ENCODE results near the gene C5orf46. TPM values are rescaled to one million over a fixed set of nuclear protein-coding genes. Genes with fewer than 3 reads are reported as not detected.
A peak's percentile ranks its signal among the peaks of the same experiment; 100 is the strongest.
"Not testable (repeated sequence)": the region's sequence is repeated elsewhere in the genome, so short reads cannot be mapped to it uniquely, and the experiment has no call there.

Gene C5orf46
- not detected in 2 replicates for total RNA-seq (2014; rRNA removed)
- 0.68 TPM for polyA plus RNA-seq (2012)

DNA sequence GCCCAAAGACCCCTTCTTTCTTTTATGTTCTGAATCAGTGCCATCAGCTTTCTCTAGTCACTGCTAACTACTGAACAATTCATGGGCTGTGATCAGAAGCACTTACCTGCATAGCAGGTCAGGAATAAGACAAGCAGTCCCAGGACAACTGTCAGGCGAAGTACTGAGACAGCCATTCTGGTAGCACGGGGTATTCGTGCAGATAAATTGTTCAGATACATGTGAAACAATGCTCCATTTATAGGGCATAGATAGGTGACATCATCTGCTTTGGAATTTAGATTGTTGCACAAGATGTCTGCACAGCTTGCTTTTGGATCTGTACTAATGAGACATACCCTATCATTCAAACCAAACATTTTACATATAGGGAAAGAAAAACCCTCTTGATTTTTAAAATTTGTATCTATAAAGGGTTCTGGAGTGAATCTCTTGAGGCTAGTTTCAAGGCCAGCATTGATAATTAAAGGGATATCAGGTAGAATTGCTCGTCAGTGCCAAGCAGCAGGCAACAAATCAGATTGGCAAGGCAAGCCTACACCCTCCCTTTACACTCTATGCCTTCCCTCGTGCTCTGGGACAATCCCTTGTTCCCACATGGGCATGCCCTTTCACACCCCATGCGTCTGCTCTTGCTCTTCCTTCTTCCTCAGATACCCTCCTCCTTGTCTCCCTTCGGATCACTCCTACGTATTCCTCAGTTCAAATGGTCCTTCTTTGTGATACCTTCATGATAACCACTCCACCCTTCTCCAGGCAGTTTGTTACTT is at the start of gene C5orf46:
Gene C5orf46, minus strand, starts transcription at position 213 of the 770 bp plus-strand sequence. Its CDS starts 37 bp downstream, at position 176.
- DNase-seq (ENCODE audit: low read depth): no peak

DNA sequence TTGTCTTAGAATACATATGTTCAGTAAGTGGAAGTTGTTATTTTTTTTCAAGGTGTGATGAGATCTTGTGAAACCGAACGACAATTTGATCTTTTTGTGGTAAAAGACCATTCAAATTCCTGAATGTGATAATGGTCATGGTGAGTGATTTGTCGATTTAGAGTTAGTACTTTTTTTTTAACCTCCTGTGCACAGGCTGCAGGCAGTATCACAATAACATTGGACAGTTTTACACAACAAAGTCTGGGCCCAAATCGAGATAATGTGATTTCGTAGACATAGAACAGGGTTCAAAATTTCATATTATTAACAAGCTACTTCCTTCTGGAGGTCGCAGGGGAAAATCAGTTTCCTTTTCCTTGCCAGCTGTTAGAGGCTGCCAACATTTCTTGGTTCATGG is 48.6 kb upstream of the C5orf46 start:
- DNase-seq (ENCODE audit: low read depth): no peak

DNA sequence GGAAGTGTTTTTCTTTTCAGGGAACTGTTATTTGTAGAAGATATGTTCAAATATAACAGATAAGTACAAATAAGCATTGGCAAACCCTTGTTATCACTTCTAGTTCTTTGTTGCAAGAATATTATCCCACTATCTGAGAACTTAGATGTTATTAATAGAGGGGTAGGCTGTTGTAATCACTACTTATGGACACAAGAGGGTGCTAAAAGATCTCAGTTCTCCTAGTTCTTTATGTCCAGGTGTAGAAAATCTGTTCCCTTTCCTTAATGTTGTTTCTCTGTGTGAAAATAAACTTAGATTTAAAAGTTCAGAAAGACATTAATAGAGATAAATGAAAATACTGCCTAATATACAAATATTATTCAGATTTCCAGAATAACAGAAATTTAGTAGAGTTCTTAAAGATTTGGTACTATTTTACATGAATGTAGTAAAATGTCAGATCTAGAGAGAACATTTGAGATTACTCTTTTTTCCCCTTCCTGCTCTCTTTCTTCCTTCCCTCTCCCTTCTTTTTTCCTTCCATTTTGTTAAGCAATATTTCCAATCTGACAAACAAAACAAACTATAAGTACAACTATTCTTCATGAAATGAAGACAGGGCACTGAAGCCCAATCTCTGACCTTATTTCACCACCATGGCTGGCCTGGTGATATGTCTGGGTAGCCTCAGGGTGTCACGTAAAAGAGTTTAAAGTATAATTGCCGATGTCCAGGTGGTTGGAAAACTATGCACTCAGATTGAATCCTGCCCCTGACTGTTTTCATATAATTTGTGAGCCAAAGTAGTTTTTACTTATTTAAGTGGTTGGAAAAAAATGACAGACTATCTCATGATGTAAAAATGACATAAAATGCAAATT is 43.6 kb upstream of the C5orf46 start:
- peak; percentile 32 for DNase-seq (ENCODE audit: low read depth)

DNA sequence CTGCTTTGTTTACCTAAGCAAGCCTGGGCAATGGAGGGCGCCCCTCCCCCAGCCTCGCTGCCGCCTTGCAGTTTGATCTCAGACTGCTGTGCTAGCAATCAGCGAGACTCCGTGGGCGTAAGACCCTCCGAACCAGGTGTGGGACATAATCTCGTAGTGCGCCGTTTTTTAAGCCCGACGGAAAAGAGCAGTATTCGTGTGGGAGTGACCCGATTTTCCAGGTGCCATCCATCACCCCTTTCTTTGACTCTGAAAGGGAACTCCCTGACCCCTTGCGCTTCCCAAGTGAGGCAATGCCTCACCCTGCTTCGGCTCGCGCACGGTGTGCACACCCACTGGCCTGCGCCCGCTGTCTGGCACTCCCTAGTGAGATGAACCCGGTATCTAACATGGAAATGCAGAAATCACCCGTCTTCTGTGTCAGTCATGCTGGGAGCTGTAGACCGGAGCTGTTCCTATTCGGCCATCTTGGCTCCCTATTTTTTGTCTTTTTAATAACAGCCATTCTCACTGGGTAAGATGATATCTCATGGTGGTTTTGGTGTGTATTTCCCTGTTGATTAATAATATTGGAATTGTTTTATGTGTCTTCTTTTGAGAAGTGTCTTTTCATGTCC is 40.4 kb upstream of the C5orf46 start:
- DNase-seq (ENCODE audit: low read depth): not testable (repeated sequence)

DNA sequence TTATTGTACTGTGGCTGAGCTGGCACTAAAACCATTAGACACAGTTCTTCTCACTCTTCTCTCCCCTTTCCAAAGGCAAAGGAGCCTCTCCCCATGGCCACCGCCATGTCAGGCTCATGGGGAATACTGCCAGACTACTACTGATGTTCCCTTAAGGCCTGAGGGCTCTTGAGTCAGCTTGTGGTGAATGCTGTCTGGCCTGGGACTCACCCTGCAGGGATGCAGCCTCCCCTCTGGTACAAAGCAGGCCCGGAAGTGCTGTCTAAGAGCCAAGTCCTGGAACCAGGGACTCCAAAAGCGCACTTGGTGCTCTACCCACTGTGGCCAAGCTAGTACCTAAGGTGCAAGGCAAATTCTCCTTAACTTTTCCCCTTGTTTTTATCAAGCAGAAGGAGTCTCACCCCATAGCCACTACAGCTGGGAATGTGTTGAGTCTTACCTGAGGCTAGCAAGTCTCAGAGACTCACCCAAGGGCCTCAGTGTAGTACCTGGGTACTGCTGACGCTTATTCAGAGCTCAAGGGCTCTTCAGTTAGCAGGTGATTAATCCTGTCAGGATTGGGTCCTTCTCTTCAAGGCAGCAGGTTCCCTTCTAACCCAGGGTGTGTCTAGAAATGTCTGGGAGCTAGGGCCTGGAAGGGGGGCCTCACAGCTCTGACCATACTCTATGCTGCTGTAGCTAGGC is 33.2 kb upstream of the C5orf46 start:
- no peak for DNase-seq (ENCODE audit: low read depth)

DNA sequence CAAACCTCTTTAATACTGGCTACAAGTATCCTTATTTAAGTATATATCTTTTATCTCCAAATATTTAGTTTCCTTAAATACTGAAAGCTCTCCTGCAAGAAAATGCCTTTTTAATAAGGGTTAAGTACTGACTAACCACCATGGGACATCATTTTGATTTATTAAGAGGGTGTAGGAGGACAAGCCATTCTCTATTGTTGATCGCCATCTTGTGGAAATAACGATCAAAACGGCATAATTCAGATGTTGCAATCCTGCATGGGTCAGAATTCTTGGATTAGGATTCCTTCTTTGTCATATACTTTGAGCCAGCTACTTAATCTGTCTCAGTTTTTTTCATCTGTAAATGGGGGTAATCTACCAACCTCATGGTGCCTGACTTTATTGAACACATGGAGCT is 28.7 kb upstream of the C5orf46 start:
- peak; percentile 37 for DNase-seq (ENCODE audit: low read depth)

DNA sequence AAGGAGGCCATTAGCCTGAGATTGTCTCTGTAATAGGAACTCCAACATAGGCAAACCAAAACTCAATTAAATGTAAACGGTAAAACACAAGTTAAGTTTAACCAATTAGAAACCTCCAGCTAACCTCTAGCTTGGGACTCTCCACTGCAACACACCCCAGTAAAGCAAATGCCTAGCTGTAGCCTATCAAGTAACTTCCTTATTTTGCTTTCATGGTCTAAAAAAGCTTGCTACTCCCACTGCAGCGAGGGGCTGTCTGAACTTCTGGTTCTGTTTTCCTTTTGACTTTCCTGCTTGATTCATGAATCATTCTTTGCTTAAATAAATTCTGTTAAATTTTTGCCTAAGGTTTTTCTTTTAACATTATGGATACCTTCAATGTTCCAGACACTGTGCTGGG is 24.4 kb upstream of the C5orf46 start:
- no peak for DNase-seq (ENCODE audit: low read depth)

DNA sequence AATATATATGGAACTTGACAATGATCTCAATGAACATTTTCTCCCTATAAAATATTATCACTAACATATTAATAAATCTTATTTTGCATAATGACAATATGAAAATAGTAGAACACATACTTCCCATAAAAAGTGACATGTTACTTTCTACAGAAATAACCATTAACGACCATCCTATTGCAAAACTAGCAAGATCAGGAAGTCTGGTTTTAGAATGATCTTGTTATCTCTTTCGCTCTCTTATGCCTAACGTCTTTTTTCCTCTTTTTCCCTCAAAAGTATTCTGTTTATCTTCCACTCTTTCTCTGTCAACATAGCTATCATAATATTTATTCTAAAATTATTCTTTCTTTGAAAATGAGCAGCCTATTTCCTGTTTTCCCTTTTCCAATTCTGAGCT is 21.6 kb upstream of the C5orf46 start:
- DNase-seq (ENCODE audit: low read depth): no peak

DNA sequence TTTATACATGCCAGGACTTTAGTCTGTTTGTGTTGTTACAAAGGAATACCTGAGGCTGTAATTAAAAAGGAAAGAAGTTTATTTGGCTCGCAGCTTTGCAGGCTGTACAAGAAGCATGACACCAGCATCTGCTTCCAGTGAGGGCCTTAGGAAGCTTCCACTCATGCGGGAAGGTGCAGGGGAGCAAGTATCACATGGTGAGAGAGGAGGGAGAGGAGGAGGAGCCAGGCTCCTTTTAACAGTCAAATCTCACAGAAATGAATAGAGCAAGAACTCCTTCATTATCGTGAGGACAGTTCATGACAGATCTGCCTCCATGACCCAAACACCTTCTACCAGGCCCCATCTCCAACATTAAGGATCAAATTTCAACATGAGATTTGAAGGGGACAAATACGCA is 18.7 kb upstream of the C5orf46 start:
- no peak for DNase-seq (ENCODE audit: low read depth)

DNA sequence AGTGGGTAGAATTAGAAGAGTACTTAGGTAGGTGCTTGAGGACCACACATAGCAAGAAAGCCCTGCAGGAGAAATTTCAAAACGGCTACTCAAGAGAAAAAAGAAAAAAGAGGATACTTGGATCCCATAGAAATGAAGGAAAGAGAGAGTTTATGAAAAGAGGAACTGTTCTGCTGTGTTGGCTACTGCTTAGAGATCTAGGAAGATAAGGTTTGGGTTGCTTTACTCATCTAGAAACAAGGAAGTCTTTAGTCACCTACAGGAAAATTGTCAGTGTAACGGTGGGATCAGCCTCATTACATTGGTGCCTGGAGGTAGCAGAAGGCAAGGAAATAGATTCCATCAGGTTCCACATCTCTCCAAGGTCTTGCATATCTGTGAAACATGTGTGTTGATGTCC is 14.8 kb upstream of the C5orf46 start:
- no peak for DNase-seq (ENCODE audit: low read depth)

DNA sequence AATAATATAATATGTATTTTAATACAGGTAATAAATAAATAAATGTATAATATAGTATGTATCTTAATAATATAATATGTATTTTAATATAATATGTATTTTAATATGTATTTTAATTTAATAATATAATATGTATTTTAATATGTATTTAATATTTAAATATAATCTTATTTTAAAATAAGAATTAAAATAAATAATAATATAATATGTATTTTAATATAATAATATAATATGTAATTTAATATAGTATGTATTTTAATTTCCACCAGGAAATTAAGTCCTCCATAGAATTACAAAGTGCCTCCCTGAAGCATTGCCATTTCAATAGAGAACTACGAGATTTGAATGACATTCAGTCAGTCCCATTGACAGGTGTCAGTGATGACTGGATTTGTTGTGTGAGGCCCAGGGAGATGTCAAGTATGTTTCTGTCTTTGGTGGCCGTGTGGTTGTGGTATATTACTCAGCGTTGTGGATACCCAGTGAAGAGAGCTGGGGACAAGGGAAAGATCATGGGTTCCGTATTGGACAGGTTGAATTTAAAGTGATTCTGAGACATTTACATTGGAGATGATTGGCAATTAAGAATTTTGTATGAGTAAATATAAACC is 14.2 kb upstream of the C5orf46 start:
- no peak for DNase-seq (ENCODE audit: low read depth)

DNA sequence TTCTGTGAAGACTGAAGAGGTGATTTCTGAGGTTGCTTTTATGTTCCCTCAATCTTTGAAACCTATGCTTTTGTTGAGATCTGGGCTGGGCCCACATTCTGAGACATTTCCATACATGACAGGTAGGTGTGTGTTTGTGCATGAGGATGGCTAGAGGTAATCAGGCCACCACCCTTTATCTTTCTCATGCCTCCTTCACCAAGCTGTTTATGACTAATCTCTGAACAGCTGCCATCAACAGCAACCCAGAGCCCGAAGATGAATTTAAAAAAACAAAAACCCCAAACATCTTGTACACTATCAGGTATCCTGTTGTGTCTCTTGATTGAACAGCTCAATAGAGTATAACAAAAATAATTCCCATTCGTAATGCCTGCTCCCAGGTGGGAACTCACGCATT is 12.6 kb upstream of the C5orf46 start:
- DNase-seq (ENCODE audit: low read depth): peak; percentile 21

DNA sequence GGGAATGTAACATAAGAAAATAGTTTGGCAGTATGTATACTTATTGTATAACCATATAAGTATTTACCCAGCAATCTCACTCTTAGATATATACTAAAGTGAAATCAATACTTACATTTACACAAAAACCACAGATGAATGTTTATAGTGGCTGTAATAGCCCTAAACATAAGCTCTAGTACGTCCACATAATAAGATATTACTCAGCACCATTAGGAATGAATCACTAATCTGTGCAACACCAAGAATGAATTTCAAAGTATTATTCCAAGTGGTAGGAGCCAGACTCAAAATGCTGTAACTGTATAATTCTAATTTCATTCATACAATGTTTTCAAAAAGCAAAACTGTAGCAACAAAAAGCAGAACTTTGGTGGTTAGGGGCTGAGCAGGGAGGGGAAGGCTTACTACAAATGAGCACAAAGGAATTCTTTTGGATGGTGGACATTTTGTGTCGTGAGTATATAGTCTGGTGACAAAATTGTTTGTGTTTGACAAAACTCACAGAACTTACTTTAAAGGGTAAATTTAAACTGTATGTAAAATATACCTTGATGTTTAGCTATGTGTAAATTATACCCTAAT is 11.9 kb upstream of the C5orf46 start:
- DNase-seq (ENCODE audit: low read depth): no peak

DNA sequence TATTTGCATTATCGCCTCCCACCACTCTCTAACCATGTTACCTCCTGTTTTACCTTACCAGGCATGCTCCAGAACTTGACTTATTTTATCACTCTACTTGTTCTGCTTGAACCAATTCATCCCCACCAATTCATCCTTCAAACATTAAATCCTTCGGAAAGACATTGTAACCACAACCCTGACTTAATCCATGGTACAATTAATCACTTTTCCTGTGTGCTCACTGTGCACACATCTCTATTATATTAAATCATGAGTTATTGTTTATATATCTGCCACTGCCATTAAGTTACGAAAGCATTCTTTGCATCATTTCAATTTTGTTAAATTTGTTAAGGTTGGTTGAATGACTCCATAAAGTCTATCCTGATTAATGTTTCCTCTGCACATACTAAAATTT is 7.4 kb upstream of the C5orf46 start:
- no peak for DNase-seq (ENCODE audit: low read depth)

DNA sequence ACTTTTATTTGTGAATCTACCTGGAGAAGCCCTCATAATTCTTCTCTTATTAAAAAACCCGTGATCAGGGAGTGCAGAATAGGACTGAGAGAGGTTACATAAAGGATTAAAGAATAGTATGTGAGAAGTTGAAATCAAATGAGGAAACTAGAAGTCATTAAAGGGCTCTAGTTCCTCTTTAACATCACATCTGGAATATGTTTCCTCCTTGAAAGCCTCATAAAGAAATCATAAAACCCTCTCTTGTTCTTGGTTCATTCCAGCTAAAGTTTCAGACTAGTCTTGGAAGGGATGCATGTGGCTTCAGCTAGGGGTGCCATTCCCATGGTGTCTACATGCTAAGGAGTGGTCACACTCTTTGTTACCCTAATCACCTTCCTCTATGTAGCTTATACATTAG is 5.7 kb upstream of the C5orf46 start:
- DNase-seq (ENCODE audit: low read depth): no peak

DNA sequence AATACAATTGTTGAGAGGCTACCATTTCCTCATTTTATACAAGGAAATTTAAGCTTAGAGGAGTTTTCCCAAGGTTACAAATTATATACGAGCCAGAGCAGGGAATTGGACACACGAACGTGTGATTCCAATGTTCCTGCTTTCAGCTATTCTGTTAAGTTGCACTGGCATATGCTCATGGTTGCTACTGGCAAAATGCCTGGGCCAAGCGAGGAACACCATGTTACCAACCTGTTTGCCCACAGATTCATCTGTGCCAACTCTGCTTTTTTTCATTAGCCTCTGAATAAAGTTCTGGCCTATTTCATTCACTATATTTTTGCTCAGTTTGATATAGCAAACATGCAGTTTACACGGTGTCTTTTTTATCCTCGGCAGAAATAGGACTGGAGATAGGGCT is 5.1 kb upstream of the C5orf46 start:
- no peak for DNase-seq (ENCODE audit: low read depth)

DNA sequence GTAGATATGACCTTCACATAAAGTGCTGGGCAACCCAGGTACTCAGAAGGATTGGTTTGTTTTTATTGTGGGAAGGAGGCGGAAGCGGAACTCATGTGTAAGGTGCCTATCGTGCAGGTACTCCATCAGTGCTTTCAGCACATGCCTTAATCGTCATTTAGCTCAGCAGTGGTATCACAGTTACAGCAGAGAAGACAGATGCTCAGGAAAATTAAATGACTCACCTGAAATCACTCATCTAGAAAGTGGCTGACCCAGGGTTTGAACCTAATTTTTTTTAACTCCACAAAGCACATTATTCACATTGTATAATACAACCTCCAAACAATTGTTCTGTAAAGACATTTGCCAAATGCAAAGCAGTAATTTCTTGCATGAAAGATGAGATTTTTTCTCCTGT is 2.2 kb downstream of the C5orf46 start:
- no peak for DNase-seq (ENCODE audit: low read depth)

DNA sequence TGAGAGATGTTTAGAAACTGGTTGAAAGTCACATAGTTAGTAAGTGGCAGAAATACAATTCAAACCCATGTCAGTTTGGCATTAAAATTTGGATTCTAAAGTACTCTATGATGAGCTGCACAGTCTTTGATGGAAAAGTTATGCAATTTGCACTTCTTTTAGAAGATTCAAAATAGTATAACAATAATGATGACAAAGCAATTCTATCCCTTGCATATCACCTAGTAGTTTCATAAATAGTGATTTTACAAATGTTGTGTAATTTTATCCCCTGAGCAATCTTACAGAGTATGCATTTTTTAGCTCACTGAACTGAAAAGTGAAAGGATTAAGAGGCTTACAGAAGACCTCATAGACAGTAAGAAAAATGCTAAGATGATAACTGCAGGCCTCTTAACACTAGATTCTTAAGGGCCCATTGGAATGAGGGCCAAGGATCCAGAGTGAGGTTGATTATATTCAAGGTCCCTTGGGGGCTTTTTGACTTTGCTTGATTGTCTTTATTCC is 3.7 kb downstream of the C5orf46 start:
- no peak for DNase-seq (ENCODE audit: low read depth)

DNA sequence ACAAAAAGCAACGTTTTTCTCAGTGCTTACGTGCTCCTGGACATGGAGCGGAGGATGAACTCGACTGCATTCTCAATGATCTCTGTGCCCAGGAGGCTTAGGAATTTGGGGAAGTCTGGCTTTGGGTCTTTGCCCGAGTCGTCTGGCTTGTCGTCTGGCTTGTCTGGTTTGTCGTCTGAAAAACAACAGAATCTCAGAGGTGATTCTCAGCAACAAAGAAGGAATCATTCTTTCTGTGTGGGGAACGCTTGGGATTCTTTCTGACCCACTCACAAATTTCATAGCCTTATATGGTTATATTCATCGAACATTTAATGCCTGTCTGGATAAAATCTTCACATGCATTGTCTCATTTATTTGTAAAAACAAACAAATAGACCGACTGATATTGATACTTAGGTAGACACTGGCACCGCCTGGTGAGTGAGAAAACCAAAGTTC is 4.7 kb downstream of the C5orf46 start:
- DNase-seq (ENCODE audit: low read depth): no peak

DNA sequence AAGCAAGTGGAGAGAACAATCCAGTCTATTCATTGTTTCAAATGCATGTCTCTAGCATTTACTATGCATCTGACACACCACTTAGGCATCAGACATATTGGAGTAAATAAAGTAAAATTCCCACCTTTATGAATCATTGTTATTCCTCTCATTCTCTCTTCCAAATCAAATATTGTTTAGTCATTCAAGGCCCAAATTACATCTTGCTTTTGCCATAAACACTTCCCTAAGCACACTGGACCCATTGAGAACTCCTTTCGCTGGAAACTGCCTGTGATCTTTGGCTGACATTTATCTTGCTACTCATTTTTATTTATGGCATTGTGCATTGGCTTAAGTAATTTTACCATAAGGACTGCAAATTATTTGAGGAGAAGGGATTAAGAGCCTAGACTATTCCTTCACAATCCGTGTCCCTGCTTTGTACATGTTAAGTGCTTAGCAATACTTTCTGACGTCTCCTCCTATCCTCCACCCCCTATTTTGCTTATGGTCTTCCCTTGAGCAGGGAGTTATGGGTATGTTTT is 7.4 kb downstream of the C5orf46 start:
- no peak for DNase-seq (ENCODE audit: low read depth)
